Measurements from ENCODE around the gene TCF7L2.

Gene TCF7L2

DNA sequence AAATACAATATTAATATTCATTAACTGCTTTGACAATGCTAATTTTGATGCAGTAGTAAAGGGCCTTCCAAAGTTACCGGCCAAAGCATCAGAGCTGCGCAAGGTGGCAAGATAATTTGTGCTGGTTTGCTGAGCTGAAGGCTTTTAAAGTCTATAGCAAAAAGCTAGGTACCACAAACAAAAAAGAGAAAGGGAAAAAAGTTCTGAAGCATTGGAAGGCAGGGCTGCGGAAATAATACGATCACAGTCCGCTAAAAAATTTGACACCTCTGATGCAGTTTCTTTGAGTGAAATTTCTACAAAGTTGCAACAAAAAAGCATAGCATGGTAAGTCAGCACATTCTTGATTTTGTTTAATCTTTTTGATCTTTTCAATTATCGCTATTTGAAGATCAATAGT, 175.6 kb downstream of the TCF7L2 start:
- no peak for DNase-seq (ENCODE audit: low read depth in 2 of 2)

DNA sequence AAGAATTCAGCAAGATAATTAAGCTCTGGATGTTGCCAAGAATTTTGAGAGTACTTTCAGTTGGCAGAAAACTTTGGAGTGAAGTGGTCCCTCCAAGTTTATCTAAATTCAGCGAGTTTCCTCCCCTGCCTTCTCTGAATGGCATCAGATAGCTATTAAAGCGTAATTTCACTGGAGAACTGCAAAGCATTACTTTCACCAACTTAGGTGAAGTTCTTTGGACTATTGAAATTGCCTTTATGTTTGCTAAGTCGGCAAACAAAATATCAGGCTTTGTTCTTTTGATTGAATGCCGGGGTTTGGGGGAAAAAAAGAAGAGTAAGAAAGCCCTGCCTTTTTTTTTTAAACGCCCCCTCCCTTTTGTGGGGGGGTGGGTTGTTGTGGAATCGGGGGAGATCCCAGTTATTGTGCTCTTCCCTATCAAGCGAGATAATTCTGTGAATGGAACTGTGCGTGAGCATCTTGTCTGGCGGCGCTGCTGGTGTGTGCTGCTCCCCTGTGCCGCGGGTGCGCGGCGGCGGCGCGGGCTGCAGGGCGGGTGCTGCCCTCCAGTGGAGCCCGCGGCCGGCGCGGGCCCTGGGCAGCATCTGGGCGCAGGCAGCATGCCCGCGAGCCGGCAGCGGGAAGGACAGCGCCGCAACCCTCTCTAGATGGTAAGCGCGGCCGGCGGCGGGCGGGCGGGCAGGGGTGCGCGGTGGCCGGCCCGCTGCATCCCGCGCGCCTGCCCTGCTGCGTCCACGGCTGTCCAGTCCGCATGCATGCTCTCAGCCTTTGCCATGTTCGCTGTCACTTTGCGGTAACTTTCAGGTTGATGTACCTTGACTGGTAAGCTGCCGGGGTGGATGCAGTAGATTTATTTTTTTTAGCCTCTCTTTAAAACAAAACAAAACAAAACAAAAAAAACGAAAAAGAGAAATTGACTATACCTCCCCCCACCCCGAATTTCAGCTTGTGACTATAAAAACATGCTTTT, 176.5 kb downstream of the TCF7L2 start:
- DNase-seq (ENCODE audit: low read depth in 2 of 2), result peak in 1 of 2 donors; percentile 43

DNA sequence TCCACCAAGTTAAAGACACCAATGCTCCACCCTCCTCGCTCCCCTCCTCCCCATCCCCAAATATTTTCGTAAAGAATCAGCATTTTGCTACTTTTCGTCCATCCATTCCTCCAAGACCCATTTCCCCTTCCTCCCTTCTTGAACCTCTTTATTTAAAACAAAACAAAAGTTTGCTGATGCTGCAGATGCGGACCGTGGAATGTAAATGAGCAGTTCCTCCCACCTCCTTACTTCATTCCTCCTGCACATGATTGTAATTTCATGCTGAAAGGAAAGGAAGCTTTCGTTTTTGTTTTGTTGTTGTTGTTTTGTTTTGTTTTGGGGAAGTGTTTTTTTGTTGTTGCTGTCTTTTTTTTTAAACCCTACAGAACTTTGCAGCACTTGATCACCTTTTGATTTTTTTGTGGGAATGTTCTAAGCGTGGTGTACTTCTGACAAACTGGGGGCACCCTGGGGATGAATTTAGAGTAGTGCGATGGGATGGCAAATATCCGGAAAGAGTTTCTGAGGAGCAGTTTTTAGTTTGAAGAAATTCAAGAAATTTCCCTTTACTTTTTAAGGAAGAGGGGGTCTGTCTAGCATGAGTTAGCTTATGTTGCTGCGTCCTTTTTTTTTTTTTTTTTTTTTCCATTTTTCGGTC, 177.3 kb downstream of the TCF7L2 start:
- DNase-seq (ENCODE audit: low read depth in 2 of 2), result no peak

GRCh38 chr10:113127901-113128283, 177.8 kb downstream of the TCF7L2 start:
- no peak for DNase-seq (ENCODE audit: low read depth in 2 of 2)

DNA sequence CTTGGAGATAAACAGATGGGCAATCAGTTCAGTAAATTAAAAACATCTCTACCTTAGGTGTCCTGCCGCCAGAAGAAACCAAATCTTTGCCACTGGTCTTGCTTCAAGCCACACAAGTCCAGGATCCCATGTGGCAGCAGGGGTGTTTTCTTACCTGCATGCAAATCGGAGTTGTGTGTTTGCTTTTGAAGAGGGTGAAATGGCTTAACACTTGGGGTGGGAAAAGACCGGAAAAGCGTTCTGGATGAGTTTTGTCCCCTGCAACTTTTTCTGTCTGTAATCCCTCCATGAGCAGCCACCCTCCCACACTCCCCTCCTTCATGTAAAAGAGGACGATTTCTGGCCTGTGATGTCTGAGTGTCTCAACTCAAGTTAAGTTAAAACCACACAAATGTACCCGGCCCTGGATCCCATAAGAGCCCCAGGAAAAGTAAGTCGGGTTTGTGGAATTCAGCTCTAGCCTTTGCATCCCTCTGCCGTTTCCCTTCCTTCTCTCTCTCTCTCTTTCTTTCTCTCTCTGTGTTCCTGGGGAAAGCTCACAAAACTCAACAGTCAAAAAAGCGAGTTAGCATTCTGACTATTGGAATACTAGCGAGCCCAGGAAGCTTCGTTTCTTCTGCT, 178.5 kb downstream of the TCF7L2 start:
- DNase-seq (ENCODE audit: low read depth in 2 of 2), result no peak

GRCh38 chr10:113129117-113129516, 179.1 kb downstream of the TCF7L2 start:
- no peak for DNase-seq (ENCODE audit: low read depth in 2 of 2)

- no peak for DNase-seq (ENCODE audit: low read depth in 2 of 2)
These were observed 180.1 kb downstream of the TCF7L2 start for GRCh38 chr10:113130014-113130641.

- DNase-seq (ENCODE audit: low read depth in 2 of 2), result no peak
These were observed 181.7 kb downstream of the TCF7L2 start for GRCh38 chr10:113131613-113132261.

DNA sequence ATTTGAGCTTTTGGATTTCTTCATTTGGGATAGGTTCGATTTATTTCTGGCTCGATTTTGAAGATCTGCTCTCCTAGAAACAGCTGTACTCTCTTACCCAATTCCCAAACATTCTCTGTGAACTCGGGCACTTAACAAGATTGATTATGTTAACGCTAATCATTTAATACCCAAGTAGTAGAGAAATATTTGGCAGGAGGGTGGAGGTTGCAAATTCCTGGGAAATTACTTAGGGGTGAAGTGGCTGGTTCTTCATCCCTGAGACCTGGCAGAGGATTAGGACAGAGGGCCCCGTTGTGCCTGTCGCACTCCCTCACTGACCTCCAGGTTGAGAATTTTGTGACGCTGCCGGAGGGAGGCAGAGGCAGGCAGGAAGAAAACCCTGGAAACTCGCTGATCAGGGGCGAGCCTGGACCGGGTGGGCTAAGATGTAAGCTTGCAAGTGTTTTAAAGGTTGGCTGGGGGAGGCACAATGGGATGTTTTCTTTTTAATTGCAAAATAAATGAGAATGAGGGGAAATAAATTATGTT, 182.6 kb downstream of the TCF7L2 start:
- no peak for DNase-seq (ENCODE audit: low read depth in 2 of 2)

DNA sequence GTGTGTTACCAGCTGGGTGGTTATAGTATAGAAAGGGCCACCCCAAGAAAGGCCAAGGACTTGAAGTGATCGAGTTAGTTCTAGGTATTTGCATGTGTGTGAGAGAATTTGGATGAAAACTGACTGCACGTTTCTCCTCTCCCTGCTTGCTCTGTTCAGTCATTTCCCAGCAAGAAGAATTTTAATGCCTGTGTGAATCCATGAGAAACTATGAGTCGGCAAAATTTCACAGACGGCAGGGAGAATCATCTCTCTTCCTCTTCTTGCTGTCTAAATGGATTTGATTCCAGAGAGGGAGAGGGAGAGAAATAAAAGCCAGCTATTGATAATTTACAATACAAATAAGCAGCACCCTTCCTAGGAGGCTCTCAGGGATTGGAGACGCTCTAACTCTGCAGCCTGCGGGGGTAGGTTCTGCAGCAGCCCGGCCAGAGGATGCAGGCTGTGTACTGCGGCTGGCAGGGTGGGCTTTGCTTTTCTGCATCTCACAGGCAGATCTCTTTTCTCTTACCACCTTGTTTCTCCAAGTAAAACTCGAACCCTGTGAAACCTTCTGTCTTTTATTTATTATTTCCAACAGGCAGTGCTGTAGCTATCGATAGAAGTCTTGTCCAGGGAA, 183.6 kb downstream of the TCF7L2 start:
- no peak for DNase-seq (ENCODE audit: low read depth in 2 of 2)

DNA sequence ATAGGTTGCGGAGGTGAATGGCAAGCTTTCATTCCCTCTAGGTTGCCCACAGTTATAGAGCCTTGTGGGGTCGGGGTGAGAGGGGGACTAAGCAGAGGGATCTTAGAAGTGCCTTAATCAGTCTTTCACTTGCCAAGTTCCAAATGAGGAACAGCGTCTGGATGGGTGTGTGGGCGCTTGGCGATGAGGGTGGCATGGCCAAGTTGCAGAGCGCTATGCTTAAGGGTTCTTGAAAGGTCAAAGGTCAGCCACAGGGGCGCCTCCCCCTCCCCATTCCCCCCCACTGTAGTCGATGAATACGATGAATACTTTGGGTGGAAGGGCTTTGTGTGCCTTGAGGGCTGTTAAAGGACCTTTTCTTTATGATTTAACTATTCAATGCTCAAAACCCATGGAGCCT, 185.0 kb downstream of the TCF7L2 start:
- no peak for DNase-seq (ENCODE audit: low read depth in 2 of 2)

DNA sequence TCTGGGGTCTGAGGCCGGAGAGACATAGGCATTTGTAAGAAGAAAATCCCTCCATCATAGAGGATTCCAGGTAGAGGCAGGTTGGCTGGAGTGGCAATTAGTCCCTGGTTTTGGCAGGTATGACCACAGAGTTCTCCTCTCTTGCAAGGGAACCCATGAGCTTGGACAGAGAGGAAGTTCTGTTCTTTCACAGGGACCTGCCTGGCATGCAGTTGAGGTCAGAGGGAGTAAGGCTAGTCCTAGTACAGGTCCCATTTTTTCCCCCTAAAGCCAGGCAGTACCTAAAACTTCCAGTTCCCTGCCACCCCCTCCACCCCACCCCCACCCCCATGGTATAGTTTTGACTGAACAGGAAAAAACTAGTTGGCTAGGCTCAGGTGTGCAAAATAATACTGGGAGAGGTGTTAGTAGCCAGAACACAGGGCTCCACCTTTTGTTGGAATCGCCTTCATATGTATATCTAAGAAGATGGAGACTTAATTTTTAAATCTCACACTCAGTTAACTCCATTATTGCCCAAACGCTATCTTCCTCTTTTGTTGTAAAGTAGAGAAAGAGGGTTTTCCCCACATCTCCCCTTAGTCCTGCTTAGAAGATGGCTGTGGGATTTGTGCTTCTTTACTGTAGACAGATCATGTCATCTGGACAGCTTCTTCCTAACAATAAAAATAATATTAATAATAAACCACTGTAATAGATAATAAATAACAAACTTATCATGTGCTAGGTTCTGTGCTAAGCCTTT, 188.1 kb downstream of the TCF7L2 start:
- no peak for DNase-seq (ENCODE audit: low read depth in 2 of 2)

- DNase-seq (ENCODE audit: low read depth in 2 of 2), result no peak
These were observed 189.0 kb downstream of the TCF7L2 start for GRCh38 chr10:113138937-113139585.

- no peak for DNase-seq (ENCODE audit: low read depth in 2 of 2)
These were observed 189.7 kb downstream of the TCF7L2 start for GRCh38 chr10:113139699-113140098.

DNA sequence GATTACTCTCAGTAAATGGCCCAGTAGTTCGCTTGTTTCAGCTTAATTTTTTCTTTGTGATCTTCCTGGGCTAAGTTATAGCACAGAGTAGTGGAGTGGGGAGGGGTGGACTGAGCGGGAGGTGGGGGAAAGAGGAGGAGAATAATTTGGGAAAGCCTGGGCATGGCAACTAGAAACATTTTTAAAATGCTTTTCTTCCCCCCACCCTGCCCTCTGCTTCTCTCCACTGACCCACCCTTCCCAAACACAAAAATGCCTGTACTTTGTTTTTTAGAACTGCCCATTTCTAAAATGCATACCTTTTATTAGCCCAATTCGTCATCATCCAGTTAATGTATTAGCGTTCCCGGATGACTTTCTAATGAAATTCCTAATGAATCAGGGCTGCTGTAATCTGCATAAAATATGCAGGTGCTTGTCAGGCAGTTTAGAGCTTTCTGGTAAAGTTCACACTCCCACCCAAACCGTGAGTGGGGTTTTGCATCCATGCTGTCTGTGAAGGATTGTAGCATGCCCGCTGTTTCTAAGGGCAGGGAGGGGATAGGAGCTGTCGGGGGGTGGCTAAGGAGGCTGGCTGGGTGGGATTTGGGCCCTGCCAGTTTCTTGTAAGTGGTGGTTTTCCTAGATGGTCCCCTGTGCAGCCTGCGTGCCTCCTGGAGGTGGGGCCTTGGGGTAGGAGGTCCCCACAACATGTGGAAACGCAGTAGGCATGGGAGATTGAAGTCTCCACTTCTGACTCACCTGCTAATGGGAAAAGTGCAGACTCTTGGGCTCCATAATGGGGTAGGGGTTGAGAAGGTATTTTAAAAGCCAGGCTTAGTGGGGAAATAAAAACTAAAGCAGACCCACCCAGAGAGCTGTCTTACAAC, 190.3 kb downstream of the TCF7L2 start:
- no peak for DNase-seq (ENCODE audit: low read depth in 2 of 2)

GRCh38 chr10:113142601-113143362, 192.7 kb downstream of the TCF7L2 start:
- no peak for DNase-seq (ENCODE audit: low read depth in 2 of 2)

- DNase-seq (ENCODE audit: low read depth in 2 of 2), result no peak
These were observed 194.5 kb downstream of the TCF7L2 start for GRCh38 chr10:113144576-113144975.

Measured in activated CD4-positive, alpha-beta T cell treated with anti-CD3 and anti-CD28 coated beads for 24 hours (primary cell).